ENCODE results near the gene KCNT2. TPM values are rescaled to one million over a fixed set of nuclear protein-coding genes. Genes with fewer than 3 reads are reported as not detected.

KCNT2 gene
- total RNA-seq, 1 experiment from 2014 or later, result not detected

- Histone ChIP-seq H3K4me2 (ENCODE audit: low read length) (no peak overlapping the region), H3K4me1 (ENCODE audit: control insufficient read depth in 1 of 2, insufficient read depth in 2 of 2, low read length in 2 of 2) (no peaks in the 10 kb centered on the region), H3K9me3 (ENCODE audit: control insufficient read depth in 1 of 2, insufficient read depth in 1 of 2, low read depth in 1 of 2, low read length in 2 of 2) (no peaks in the 10 kb centered on the region), H3K27me3 (ENCODE audit: insufficient read depth, low read length) (no peaks in the 10 kb centered on the region), H3K9me2 (ENCODE audit: insufficient read depth) (no peaks in the 10 kb centered on the region), H2AFZ (ENCODE audit: low read depth, low read length, poor library complexity, severe bottlenecking) (no peak overlapping the region), H3K9ac (ENCODE audit: low read length) (no peak overlapping the region), H4K20me1 (ENCODE audit: insufficient read depth) (no peaks in the 10 kb centered on the region), H3K27ac (ENCODE audit: low read depth, low read length) (no peak overlapping the region), H3K36me3 (ENCODE audit: control insufficient read depth in 1 of 2, insufficient read depth in 2 of 2, low read length in 2 of 2) (no peaks in the 10 kb centered on the region), H3K79me2 (ENCODE audit: insufficient read depth, low read length) (no peaks in the 10 kb centered on the region), H3K4me3 (replicated peaks in 1 of 2; ENCODE audit: low read depth in 1 of 2, low read length in 2 of 2) (no peak overlapping the region)
- no TSS peak for BruUV-seq (replicated peaks)
- DNase-seq (ENCODE audit: low read depth, low spot score) (no peak), ATAC-seq (no peak)
- RAD21 ChIA-PET (ENCODE audit: low non-redundant PET in 1 of 2, low total read pairs in 2 of 2, uncharacterized antibody in 2 of 2, unreplicated experiment in 2 of 2), result no interaction called here
- intact Hi-C loops (cut with micrococcal nuclease), result loop anchor here (10.0 kb wide), 1 partner anchor 64 kb away; no protein-coding TSS in a partner anchor
- CTCF ChIA-PET, result no interaction called here
- POLR2A ChIA-PET, result no interaction called here
- no peak for TF ChIP-seq EGR1 (IDR thresholded peaks at IDR 0.05; ENCODE audit: low read depth)
These were observed 189.5 kb downstream of the KCNT2 start for GRCh38 chr1:196418772-196419171.

GRCh38 chr1:196415978-196416377, 192.3 kb downstream of the KCNT2 start:
- ChIA-PET RAD21 (ENCODE audit: low non-redundant PET in 1 of 2, low total read pairs in 2 of 2, uncharacterized antibody in 2 of 2, unreplicated experiment in 2 of 2) (no interaction called here), POLR2A (no interaction called here), CTCF (interaction anchor here (0.7 kb wide), 1 partner anchor 687 kb away, joined by 3 read pairs; no protein-coding TSS in a partner anchor)
- H3K79me2 ChIP-seq (ENCODE audit: insufficient read depth, low read length), result no peaks in the 10 kb centered on the region
- H4K20me1 ChIP-seq (ENCODE audit: insufficient read depth), result no peaks in the 10 kb centered on the region
- H3K4me3 ChIP-seq (replicated peaks in 1 of 2; ENCODE audit: low read depth in 1 of 2, low read length in 2 of 2), result no peak overlapping the region
- no peaks in the 10 kb centered on the region for H3K27me3 ChIP-seq (ENCODE audit: insufficient read depth, low read length)
- no peaks in the 10 kb centered on the region for H3K9me2 ChIP-seq (ENCODE audit: insufficient read depth)
- TF ChIP-seq ZNF274 (IDR thresholded peaks at IDR 0.05; ENCODE audit: low read depth, low read length) (no peak), ELF1 (IDR thresholded peaks at IDR 0.05; ENCODE audit: borderline replicate concordance, low read depth) (no peak), POLR2AphosphoS5 (IDR thresholded peaks at IDR 0.05; ENCODE audit: low read depth, low read length) (no peak), SP1 (IDR thresholded peaks at IDR 0.05; ENCODE audit: low read depth) (no peak), JUND (IDR thresholded peaks at IDR 0.05) (no peak), YY1 (IDR thresholded peaks at IDR 0.05; ENCODE audit: extremely low read depth, insufficient replicate concordance, low read depth, low read length) (no peak), ZBTB33 (IDR thresholded peaks at IDR 0.05; ENCODE audit: extremely low read depth, insufficient replicate concordance, low read length) (no peak), CTCF (IDR thresholded peaks at IDR 0.05 in 2 of 3, conservative IDR thresholded peaks at IDR 0.05 in 1 of 3; ENCODE audit: borderline replicate concordance in 1 of 3, insufficient read depth in 1 of 3, low read depth in 2 of 3, low read length in 2 of 3) (no peak), POLR2A (IDR thresholded peaks at IDR 0.05; ENCODE audit: borderline replicate concordance, extremely low read depth, insufficient read depth, insufficient read length) (no peak), MAX (IDR thresholded peaks at IDR 0.05) (no peak), CEBPB (IDR thresholded peaks at IDR 0.05; ENCODE audit: low read depth) (no peak)
- intact Hi-C loops (cut with micrococcal nuclease), result loop anchor here (10.0 kb wide), 1 partner anchor 61 kb away; no protein-coding TSS in a partner anchor
- H3K4me1 ChIP-seq (ENCODE audit: control insufficient read depth in 1 of 2, insufficient read depth in 2 of 2, low read length in 2 of 2), result no peaks in the 10 kb centered on the region
- no peak for ATAC-seq
- H3K27ac ChIP-seq (ENCODE audit: low read depth, low read length), result no peak overlapping the region
- no peak overlapping the region for H2AFZ ChIP-seq (ENCODE audit: low read depth, low read length, poor library complexity, severe bottlenecking)
- no peak overlapping the region for H3K9ac ChIP-seq (ENCODE audit: low read length)
- no peaks in the 10 kb centered on the region for H3K36me3 ChIP-seq (ENCODE audit: control insufficient read depth in 1 of 2, insufficient read depth in 2 of 2, low read length in 2 of 2)
- BruUV-seq (replicated peaks), result no TSS peak
- no peak overlapping the region for H3K4me2 ChIP-seq (ENCODE audit: low read length)
- no peaks in the 10 kb centered on the region for H3K9me3 ChIP-seq (ENCODE audit: control insufficient read depth in 1 of 2, insufficient read depth in 1 of 2, low read depth in 1 of 2, low read length in 2 of 2)
- no peak for DNase-seq (ENCODE audit: low read depth, low spot score)

Measured in HCT116 (cell line).